ENCODE measurements around the gene RBM22.
A peak's percentile ranks its signal among the peaks of the same experiment; 100 is the strongest.

The RBM22 gene

DNA sequence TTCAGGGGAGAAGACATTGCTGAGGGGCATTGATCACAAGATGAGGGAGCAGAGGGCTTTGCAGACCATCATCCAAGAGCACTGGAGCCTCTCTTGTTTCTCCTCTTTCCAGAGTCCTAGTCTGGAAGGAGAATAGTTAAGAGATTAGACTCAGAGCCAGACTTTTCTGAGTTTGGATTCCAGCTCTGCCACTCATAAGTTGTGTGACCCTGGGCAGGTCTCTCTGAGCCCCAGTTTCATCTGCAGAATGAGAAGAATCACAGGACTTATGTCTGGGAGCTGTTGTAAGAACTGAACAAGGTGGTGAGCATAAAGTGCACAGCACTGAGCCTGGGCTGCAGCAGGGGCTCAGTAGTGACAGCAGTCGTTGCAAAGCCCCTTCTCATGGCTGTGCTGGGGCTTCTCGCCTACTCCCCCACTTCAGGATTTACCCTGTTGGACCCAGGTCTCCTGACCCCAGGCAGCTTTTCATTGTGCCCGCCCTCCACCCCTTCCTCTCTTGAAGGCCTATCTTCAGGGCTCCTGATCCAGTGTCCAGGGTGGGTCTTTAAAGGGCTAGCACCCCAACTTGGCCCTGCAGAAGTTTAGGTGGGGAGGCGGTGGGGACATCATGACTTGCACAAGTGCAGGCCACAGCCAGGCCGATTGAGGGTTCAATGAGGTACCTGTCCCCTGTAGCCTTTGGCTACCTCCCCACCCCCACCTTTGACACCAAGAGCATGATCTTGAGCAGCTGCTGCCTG, 58.9 kb downstream of the RBM22 start:
- ATAC-seq (ENCODE audit: low read depth) (no peak), DNase-seq (ENCODE audit: low spot score) (no peak)
- Histone ChIP-seq H3K4me3 (ENCODE audit: severe bottlenecking) (no peak overlapping the region), H3K27ac (ENCODE audit: poor library complexity, severe bottlenecking) (peak overlapping the region; percentile 93), H3K4me1 (ENCODE audit: insufficient read depth, poor library complexity, severe bottlenecking) (peaks cover 67% of the 10 kb centered on the region), H3K9me3 (ENCODE audit: severe bottlenecking) (no peaks in the 10 kb centered on the region), H3K27me3 (ENCODE audit: insufficient read depth, poor library complexity, severe bottlenecking) (no peaks in the 10 kb centered on the region), H3K36me3 (ENCODE audit: low read depth) (no peaks in the 10 kb centered on the region)
- TF ChIP-seq, protein P1, sequence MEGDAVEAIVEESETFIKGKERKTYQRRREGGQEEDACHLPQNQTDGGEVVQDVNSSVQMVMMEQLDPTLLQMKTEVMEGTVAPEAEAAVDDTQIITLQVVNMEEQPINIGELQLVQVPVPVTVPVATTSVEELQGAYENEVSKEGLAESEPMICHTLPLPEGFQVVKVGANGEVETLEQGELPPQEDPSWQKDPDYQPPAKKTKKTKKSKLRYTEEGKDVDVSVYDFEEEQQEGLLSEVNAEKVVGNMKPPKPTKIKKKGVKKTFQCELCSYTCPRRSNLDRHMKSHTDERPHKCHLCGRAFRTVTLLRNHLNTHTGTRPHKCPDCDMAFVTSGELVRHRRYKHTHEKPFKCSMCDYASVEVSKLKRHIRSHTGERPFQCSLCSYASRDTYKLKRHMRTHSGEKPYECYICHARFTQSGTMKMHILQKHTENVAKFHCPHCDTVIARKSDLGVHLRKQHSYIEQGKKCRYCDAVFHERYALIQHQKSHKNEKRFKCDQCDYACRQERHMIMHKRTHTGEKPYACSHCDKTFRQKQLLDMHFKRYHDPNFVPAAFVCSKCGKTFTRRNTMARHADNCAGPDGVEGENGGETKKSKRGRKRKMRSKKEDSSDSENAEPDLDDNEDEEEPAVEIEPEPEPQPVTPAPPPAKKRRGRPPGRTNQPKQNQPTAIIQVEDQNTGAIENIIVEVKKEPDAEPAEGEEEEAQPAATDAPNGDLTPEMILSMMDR (IDR thresholded peaks at IDR 0.05; ENCODE audit: poor library complexity, severe bottlenecking) = no peak

DNA sequence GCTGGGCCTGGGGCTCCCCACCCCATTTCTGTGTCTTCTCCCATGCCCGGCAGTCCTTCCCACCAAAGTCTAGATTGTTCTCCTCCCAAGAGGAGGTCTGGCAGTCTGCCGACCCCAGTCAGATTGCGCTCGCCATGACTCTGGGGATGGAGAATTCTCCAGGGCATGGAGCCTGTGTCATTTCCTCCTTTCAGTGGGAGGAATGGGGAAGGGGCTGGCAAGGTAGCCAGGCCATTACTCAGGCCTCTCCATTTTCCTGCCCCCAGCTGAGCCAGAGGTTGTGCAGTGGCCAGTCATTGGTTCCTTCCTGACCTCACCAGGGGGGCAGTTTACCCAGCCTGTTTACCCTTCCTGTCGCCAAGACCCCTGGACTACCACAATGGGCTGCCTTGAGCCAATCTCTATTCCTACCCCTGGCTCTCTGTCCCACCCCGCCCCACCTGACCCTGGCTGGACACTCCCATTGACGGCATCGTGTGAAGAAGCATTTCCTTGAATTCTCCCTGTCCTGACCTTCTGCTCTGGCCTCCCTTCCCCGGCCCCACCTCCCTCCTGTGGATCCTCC, 59.8 kb downstream of the RBM22 start:
- Histone ChIP-seq H3K36me3 (ENCODE audit: low read depth) (no peaks in the 10 kb centered on the region), H3K27me3 (ENCODE audit: insufficient read depth, poor library complexity, severe bottlenecking) (no peaks in the 10 kb centered on the region), H3K9me3 (ENCODE audit: severe bottlenecking) (no peaks in the 10 kb centered on the region), H3K4me3 (ENCODE audit: severe bottlenecking) (peak overlapping the region; percentile 19), H3K4me1 (ENCODE audit: insufficient read depth, poor library complexity, severe bottlenecking) (peaks cover 76% of the 10 kb centered on the region), H3K27ac (ENCODE audit: poor library complexity, severe bottlenecking) (peak overlapping the region; percentile 93)
- ATAC-seq (ENCODE audit: low read depth) (peak; percentile 0; the same call in 1 of the 3 replicates), DNase-seq (ENCODE audit: low spot score) (no peak)
- TF ChIP-seq, protein P1 (IDR thresholded peaks at IDR 0.05; ENCODE audit: poor library complexity, severe bottlenecking) = no peak
